PC-3 (cell line): ENCODE data around the gene NCCRP1.

Source experiments
- EZH2 ChIP-seq: fragments of 300-600 bp; sonication (generic); IDR thresholded peaks from one replicate; pipeline ENCODE4 v1.6.1; 2017; ENCODE audit warnings: antibody characterized with exemption, mild to moderate bottlenecking, low read length; ENCODE audit not compliant: unreplicated experiment
- EZH2phosphoT487 ChIP-seq: fragments of 300-600 bp; sonication (generic); IDR thresholded peaks from 2 replicates; pipeline ENCODE4 v1.6.1; 2018; ENCODE audit warnings: mild to moderate bottlenecking, antibody characterized with exemption, low read length, borderline replicate concordance
- TF ChIP-seq, protein P1 (sequence below): fragments of 300-600 bp; sonication (generic); conservative IDR thresholded peaks from 2 replicates; pipeline ENCODE4 v1.5.1; 2017; ENCODE audit warnings: antibody characterized with exemption, low read depth, mild to moderate bottlenecking, low read length

DNA sequence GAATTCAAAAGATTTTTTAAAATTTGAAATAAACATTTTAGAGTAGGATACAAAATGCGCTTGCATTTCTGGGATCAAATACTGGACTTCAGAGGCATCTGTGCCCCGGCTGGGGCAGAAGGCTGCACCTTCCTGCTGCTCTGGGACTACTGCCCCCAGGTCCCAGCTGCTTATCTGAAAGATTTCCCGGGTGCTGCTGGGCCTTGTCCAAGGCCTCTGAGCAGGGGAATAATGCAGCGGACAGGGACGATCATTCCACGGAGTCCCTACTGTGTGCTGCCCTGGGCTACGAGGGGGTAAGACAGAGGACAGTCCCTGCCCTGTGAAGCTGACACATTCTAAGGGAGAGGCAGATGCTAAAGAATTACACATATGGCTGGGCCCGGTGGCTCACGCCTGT is 33.1 kb upstream of the NCCRP1 start:
- TF ChIP-seq, protein P1, sequence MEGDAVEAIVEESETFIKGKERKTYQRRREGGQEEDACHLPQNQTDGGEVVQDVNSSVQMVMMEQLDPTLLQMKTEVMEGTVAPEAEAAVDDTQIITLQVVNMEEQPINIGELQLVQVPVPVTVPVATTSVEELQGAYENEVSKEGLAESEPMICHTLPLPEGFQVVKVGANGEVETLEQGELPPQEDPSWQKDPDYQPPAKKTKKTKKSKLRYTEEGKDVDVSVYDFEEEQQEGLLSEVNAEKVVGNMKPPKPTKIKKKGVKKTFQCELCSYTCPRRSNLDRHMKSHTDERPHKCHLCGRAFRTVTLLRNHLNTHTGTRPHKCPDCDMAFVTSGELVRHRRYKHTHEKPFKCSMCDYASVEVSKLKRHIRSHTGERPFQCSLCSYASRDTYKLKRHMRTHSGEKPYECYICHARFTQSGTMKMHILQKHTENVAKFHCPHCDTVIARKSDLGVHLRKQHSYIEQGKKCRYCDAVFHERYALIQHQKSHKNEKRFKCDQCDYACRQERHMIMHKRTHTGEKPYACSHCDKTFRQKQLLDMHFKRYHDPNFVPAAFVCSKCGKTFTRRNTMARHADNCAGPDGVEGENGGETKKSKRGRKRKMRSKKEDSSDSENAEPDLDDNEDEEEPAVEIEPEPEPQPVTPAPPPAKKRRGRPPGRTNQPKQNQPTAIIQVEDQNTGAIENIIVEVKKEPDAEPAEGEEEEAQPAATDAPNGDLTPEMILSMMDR, result no peak
- TF ChIP-seq EZH2 (no peak), EZH2phosphoT487 (no peak)
